Nephron progenitor cell (in vitro differentiated cells): ENCODE data around the gene VPS26C.

Experiments
- DNase-seq: peaks from one replicate; pipeline ENCODE4 v3.0.0; 2021
- H3K27ac Mint-ChIP-seq: 2 replicates; pipeline ENCODE4 v1.8.0; 2021; ENCODE audit warnings: mild to moderate bottlenecking, moderate library complexity, mixed read lengths
- H3K27me3 Mint-ChIP-seq: 2 replicates; pipeline ENCODE4 v1.8.0; 2021; ENCODE audit warnings: mild to moderate bottlenecking, low read depth, mixed read lengths; ENCODE audit not compliant: poor library complexity
- H3K36me3 Mint-ChIP-seq: 2 replicates; pipeline ENCODE4 v1.8.0; 2021; ENCODE audit warnings: low read depth, mixed read lengths
- H3K4me1 Mint-ChIP-seq: 2 replicates; pipeline ENCODE4 v1.8.0; 2021; ENCODE audit warnings: mixed read lengths
- H3K4me3 Mint-ChIP-seq: 2 replicates; pipeline ENCODE4 v1.8.0; 2021; ENCODE audit warnings: mild to moderate bottlenecking, moderate library complexity, mixed read lengths
- H3K9me3 Mint-ChIP-seq: 2 replicates; pipeline ENCODE4 v1.8.0; 2021; ENCODE audit warnings: mild to moderate bottlenecking, moderate library complexity, mixed read lengths
- CTCF ChIP-seq: fragments of 200-600 bp; sonication (generic); IDR thresholded peaks from 2 replicates; pipeline ENCODE4 v1.5.0; 2021; ENCODE audit warnings: antibody characterized with exemption

Gene VPS26C

GRCh38 chr21:37276377-37276776 lies 9.2 kb upstream of the VPS26C start:
- no peak for TF ChIP-seq CTCF
- H3K27ac Mint-ChIP-seq: no peak overlapping the region
- H3K4me3 Mint-ChIP-seq: no peak overlapping the region

GRCh38 chr21:37273911-37274690 lies 7.0 kb upstream of the VPS26C start:
- H3K36me3 Mint-ChIP-seq: peaks cover 8% of the 10 kb centered on the region
- H3K9me3 Mint-ChIP-seq: peaks cover 3% of the 10 kb centered on the region
- no peak overlapping the region for H3K4me3 Mint-ChIP-seq
- H3K27ac Mint-ChIP-seq: no peak overlapping the region
- no peak for TF ChIP-seq CTCF
- H3K4me1 Mint-ChIP-seq: peaks cover 14% of the 10 kb centered on the region
- DNase-seq: no peak
- peaks cover 4% of the 10 kb centered on the region for H3K27me3 Mint-ChIP-seq

More at GRCh38 chr21:37276377-37276776, 9.2 kb upstream of the VPS26C start:
- Mint-ChIP-seq H3K36me3 (no peaks in the 10 kb centered on the region), H3K9me3 (peaks cover 6% of the 10 kb centered on the region), H3K27me3 (peaks cover 4% of the 10 kb centered on the region), H3K4me1 (peaks cover 8% of the 10 kb centered on the region)
- no peak for DNase-seq

GRCh38 chr21:37273440-37273839 lies 6.3 kb upstream of the VPS26C start:
- peaks cover 3% of the 10 kb centered on the region for H3K27me3 Mint-ChIP-seq
- H3K9me3 Mint-ChIP-seq: no peaks in the 10 kb centered on the region
- DNase-seq: no peak
- TF ChIP-seq CTCF: no peak
- no peak overlapping the region for H3K4me3 Mint-ChIP-seq
- peaks cover 8% of the 10 kb centered on the region for H3K36me3 Mint-ChIP-seq
- H3K27ac Mint-ChIP-seq: no peak overlapping the region
- H3K4me1 Mint-ChIP-seq: peaks cover 21% of the 10 kb centered on the region

- Mint-ChIP-seq H3K4me3 (no peak overlapping the region), H3K36me3 (peaks cover 8% of the 10 kb centered on the region), H3K27ac (no peak overlapping the region), H3K4me1 (peaks cover 26% of the 10 kb centered on the region), H3K27me3 (no peaks in the 10 kb centered on the region), H3K9me3 (no peaks in the 10 kb centered on the region)
- TF ChIP-seq CTCF: no peak
- DNase-seq: no peak
These were observed 5.8 kb upstream of the VPS26C start for GRCh38 chr21:37272897-37273296.

GRCh38 chr21:37270576-37271365 lies 3.6 kb upstream of the VPS26C start:
- H3K4me3 Mint-ChIP-seq: no peak overlapping the region

More at GRCh38 chr21:37270576-37271365, 3.6 kb upstream of the VPS26C start:
- no peak for DNase-seq
- peaks cover 8% of the 10 kb centered on the region for H3K36me3 Mint-ChIP-seq
- no peak for TF ChIP-seq CTCF
- peaks cover 36% of the 10 kb centered on the region for H3K4me1 Mint-ChIP-seq
- no peaks in the 10 kb centered on the region for H3K9me3 Mint-ChIP-seq
- H3K27me3 Mint-ChIP-seq: no peaks in the 10 kb centered on the region
- H3K27ac Mint-ChIP-seq: no peak overlapping the region
